Stimulated activated naive CD8-positive, alpha-beta T cell treated with anti-CD3 and anti-CD28 coated beads, Interleukin-15, Interleukin-2, amounts not matched to agents 100 U/mL and 50 U/mL, for 24 hours (primary cell): ENCODE data around the gene TTLL11.

Experiments
- ATAC-seq: fragments of 150-1000 bp; cut with Tn5 transposase; one replicate; pipeline ENCODE4 v1.10.0; 2021
- DNase-seq: peaks from one replicate; pipeline ENCODE4 v3.0.0; 2021

TTLL11 gene

GRCh38 chr9:121772600-121773285 is 320.4 kb downstream of the TTLL11 start:
- no peak for ATAC-seq
- DNase-seq: no peak
